Measurements from ENCODE around the gene ADD2. TPM values are rescaled to one million over a fixed set of nuclear protein-coding genes. Genes with fewer than 3 reads are reported as not detected.

Gene ADD2
- total RNA-seq, 1 donor from 2014 or later = 45.3 TPM

- H3K4me3 Mint-ChIP-seq = no peak overlapping the region
- H3K27me3 Mint-ChIP-seq (ENCODE audit: insufficient read depth, low read depth) = peaks cover 8% of the 10 kb centered on the region
- no peak overlapping the region for H3K27ac Mint-ChIP-seq
- Histone ChIP-seq H3K36me3 (no peaks in the 10 kb centered on the region), H3K27me3 (no peaks in the 10 kb centered on the region), H3K27ac (no peak overlapping the region), H3K4me1 (no peaks in the 10 kb centered on the region), H2AFZ (replicated peaks) (no peak overlapping the region), H4K20me1 (ENCODE audit: low read depth) (no peaks in the 10 kb centered on the region), H3K4me3 (no peak overlapping the region), H3F3A (ENCODE audit: low read depth) (no peaks in the 10 kb centered on the region), H3K4me2 (no peak overlapping the region), H3K9ac (no peak overlapping the region), H3K9me3 (ENCODE audit: low read depth) (no peaks in the 10 kb centered on the region), H3K79me2 (ENCODE audit: low read depth) (no peaks in the 10 kb centered on the region)
- no peak for DNase-seq (ENCODE audit: low spot score)
- no peaks in the 10 kb centered on the region for H3K9me3 Mint-ChIP-seq
- H3K36me3 Mint-ChIP-seq = peaks cover 25% of the 10 kb centered on the region
- peaks cover 5% of the 10 kb centered on the region for H3K4me1 Mint-ChIP-seq
- TF ChIP-seq EZH2 (IDR thresholded peaks at IDR 0.05) (no peak), EZH2phosphoT487 (IDR thresholded peaks at IDR 0.05) (no peak), CTCF (IDR thresholded peaks at IDR 0.05) (no peak)
These were observed 97.4 kb downstream of the ADD2 start for GRCh38 chr2:70670626-70671025.

- Histone ChIP-seq H3K9ac (no peak overlapping the region), H3K27me3 (no peaks in the 10 kb centered on the region), H3K36me3 (no peaks in the 10 kb centered on the region), H3K27ac (no peak overlapping the region), H3K4me2 (no peak overlapping the region), H2AFZ (replicated peaks) (no peak overlapping the region), H3K4me3 (no peak overlapping the region), H4K20me1 (ENCODE audit: low read depth) (no peaks in the 10 kb centered on the region), H3F3A (ENCODE audit: low read depth) (no peaks in the 10 kb centered on the region), H3K4me1 (no peaks in the 10 kb centered on the region), H3K79me2 (ENCODE audit: low read depth) (no peaks in the 10 kb centered on the region), H3K9me3 (ENCODE audit: low read depth) (no peaks in the 10 kb centered on the region)
- TF ChIP-seq EZH2 (IDR thresholded peaks at IDR 0.05) (no peak), EZH2phosphoT487 (IDR thresholded peaks at IDR 0.05) (no peak)
- Mint-ChIP-seq H3K27me3 (ENCODE audit: insufficient read depth, low read depth) (peaks cover 7% of the 10 kb centered on the region), H3K9me3 (no peaks in the 10 kb centered on the region), H3K27ac (no peak overlapping the region), H3K4me3 (no peak overlapping the region), H3K4me1 (peaks cover 5% of the 10 kb centered on the region), H3K36me3 (peaks cover 26% of the 10 kb centered on the region)
- DNase-seq (ENCODE audit: low spot score) = no peak
These were observed 97.8 kb downstream of the ADD2 start for GRCh38 chr2:70670202-70670601.

- Histone ChIP-seq H3F3A (ENCODE audit: low read depth) (no peaks in the 10 kb centered on the region), H3K79me2 (ENCODE audit: low read depth) (no peaks in the 10 kb centered on the region), H2AFZ (replicated peaks) (no peak overlapping the region), H3K4me1 (no peaks in the 10 kb centered on the region), H3K27ac (no peak overlapping the region), H3K9me3 (ENCODE audit: low read depth) (no peaks in the 10 kb centered on the region), H3K4me3 (no peak overlapping the region), H4K20me1 (ENCODE audit: low read depth) (no peaks in the 10 kb centered on the region), H3K36me3 (no peaks in the 10 kb centered on the region), H3K9ac (no peak overlapping the region), H3K4me2 (no peak overlapping the region), H3K27me3 (no peaks in the 10 kb centered on the region)
- H3K9me3 Mint-ChIP-seq = no peaks in the 10 kb centered on the region
- H3K4me1 Mint-ChIP-seq = peaks cover 5% of the 10 kb centered on the region
- no peak overlapping the region for H3K4me3 Mint-ChIP-seq
- no peak overlapping the region for H3K27ac Mint-ChIP-seq
- no peak for TF ChIP-seq CTCF (IDR thresholded peaks at IDR 0.05)
- TF ChIP-seq EZH2phosphoT487 (IDR thresholded peaks at IDR 0.05) = no peak
- TF ChIP-seq EZH2 (IDR thresholded peaks at IDR 0.05) = no peak
- peaks cover 6% of the 10 kb centered on the region for H3K27me3 Mint-ChIP-seq (ENCODE audit: insufficient read depth, low read depth)
- peaks cover 23% of the 10 kb centered on the region for H3K36me3 Mint-ChIP-seq
- DNase-seq (ENCODE audit: low spot score) = no peak
These were observed 99.1 kb downstream of the ADD2 start for GRCh38 chr2:70668911-70669310.

- no peak overlapping the region for H3K4me3 ChIP-seq
- H3K4me1 ChIP-seq = no peaks in the 10 kb centered on the region
- DNase-seq (ENCODE audit: low spot score) = no peak
- no peaks in the 10 kb centered on the region for H3K9me3 ChIP-seq (ENCODE audit: low read depth)
- no peaks in the 10 kb centered on the region for H3K36me3 ChIP-seq
- Mint-ChIP-seq H3K4me3 (no peak overlapping the region), H3K27me3 (ENCODE audit: insufficient read depth, low read depth) (peaks cover 3% of the 10 kb centered on the region), H3K9me3 (no peaks in the 10 kb centered on the region), H3K27ac (no peak overlapping the region), H3K4me1 (peaks cover 5% of the 10 kb centered on the region), H3K36me3 (peaks cover 21% of the 10 kb centered on the region)
- no peaks in the 10 kb centered on the region for H4K20me1 ChIP-seq (ENCODE audit: low read depth)
- H3K27ac ChIP-seq = no peak overlapping the region
- H3K79me2 ChIP-seq (ENCODE audit: low read depth) = no peaks in the 10 kb centered on the region
- no peak overlapping the region for H3K4me2 ChIP-seq
- no peak overlapping the region for H3K9ac ChIP-seq
- no peaks in the 10 kb centered on the region for H3F3A ChIP-seq (ENCODE audit: low read depth)
- no peak overlapping the region for H2AFZ ChIP-seq (replicated peaks)
- H3K27me3 ChIP-seq = no peaks in the 10 kb centered on the region
- TF ChIP-seq EZH2phosphoT487 (IDR thresholded peaks at IDR 0.05) (no peak), CTCF (IDR thresholded peaks at IDR 0.05) (no peak), EZH2 (IDR thresholded peaks at IDR 0.05) (no peak)
These were observed 99.6 kb downstream of the ADD2 start for GRCh38 chr2:70668432-70668831.

Data from neural progenitor cell (in vitro differentiated cells).